ENCODE measurements around the gene LMCD1.

LMCD1 gene

GRCh38 chr3:8464668-8465067 is 37.0 kb upstream of the LMCD1 start:
- no peaks in the 10 kb centered on the region for H3K27me3 ChIP-seq (ENCODE audit: control insufficient read depth in 1 of 2, insufficient read depth in 2 of 2, low read length in 2 of 2)
- H3K9ac ChIP-seq (ENCODE audit: low read length), result no peak overlapping the region
- no peak overlapping the region for H3K27ac ChIP-seq (ENCODE audit: low read depth, low read length)
- no peaks in the 10 kb centered on the region for H3K4me1 ChIP-seq (ENCODE audit: insufficient read depth, low read length)
- H3K4me3 ChIP-seq (ENCODE audit: low read depth in 1 of 2, low read length in 2 of 2), result no peak overlapping the region
- no peaks in the 10 kb centered on the region for H3K9me3 ChIP-seq (ENCODE audit: low read length)
- no peaks in the 10 kb centered on the region for H3K36me3 ChIP-seq (ENCODE audit: insufficient read depth, low read length)

DNA sequence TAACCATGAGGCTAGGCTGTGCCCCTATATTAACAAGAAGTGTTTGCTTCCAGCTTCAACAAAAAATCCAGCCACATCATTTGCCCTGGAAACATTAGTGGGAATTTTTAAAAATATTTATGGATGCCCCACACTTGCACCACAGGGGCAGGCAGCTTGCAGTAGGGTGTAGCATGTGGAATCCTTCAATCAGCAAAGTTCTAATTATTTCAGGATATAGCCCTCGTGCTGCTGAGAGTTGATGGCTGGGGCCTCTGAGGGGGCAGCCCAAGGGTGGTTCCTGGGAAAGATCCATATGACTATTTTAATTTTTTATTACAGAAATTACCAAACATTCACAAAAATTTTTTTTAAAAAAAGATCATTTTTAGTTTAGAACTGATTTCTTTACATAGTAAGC is 35.1 kb upstream of the LMCD1 start:
- H3K27me3 ChIP-seq (ENCODE audit: control insufficient read depth in 1 of 2, insufficient read depth in 2 of 2, low read length in 2 of 2), result no peaks in the 10 kb centered on the region

DNA sequence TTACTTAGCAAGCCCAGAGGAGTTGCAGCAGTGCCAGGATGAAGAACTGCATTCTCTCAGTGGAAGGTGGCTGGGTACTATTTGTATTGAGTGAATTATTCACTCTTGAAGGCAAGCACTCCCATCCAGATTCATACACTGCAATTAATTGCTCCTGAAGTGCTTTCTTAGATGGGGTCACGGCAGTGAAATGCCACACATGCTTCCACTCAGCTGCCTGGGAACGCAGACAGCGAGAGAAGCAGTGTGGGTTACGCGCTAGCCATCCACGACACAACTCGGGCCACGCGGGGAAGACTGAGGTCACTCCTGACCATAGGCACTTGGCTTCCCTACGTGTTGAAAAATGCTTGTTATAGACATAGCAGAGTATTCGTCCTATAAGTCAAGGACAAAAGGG is 30.8 kb upstream of the LMCD1 start:
- no peaks in the 10 kb centered on the region for H3K4me1 ChIP-seq (ENCODE audit: insufficient read depth, low read length)
- no peaks in the 10 kb centered on the region for H3K27me3 ChIP-seq (ENCODE audit: control insufficient read depth in 1 of 2, insufficient read depth in 2 of 2, low read length in 2 of 2)
- H3K9me3 ChIP-seq (ENCODE audit: low read length), result no peaks in the 10 kb centered on the region
- no peak overlapping the region for H3K4me3 ChIP-seq (ENCODE audit: low read depth in 1 of 2, low read length in 2 of 2)
- H3K36me3 ChIP-seq (ENCODE audit: insufficient read depth, low read length), result no peaks in the 10 kb centered on the region
- H3K27ac ChIP-seq (ENCODE audit: low read depth, low read length), result no peak overlapping the region
- no peak overlapping the region for H3K9ac ChIP-seq (ENCODE audit: low read length)

More for the DNA sequence above, 35.1 kb upstream of the LMCD1 start:
- Histone ChIP-seq H3K4me3 (ENCODE audit: low read depth in 1 of 2, low read length in 2 of 2) (no peak overlapping the region), H3K9ac (ENCODE audit: low read length) (no peak overlapping the region), H3K9me3 (ENCODE audit: low read length) (no peaks in the 10 kb centered on the region), H3K4me1 (ENCODE audit: insufficient read depth, low read length) (no peaks in the 10 kb centered on the region), H3K27ac (ENCODE audit: low read depth, low read length) (no peak overlapping the region), H3K36me3 (ENCODE audit: insufficient read depth, low read length) (no peaks in the 10 kb centered on the region)

DNA sequence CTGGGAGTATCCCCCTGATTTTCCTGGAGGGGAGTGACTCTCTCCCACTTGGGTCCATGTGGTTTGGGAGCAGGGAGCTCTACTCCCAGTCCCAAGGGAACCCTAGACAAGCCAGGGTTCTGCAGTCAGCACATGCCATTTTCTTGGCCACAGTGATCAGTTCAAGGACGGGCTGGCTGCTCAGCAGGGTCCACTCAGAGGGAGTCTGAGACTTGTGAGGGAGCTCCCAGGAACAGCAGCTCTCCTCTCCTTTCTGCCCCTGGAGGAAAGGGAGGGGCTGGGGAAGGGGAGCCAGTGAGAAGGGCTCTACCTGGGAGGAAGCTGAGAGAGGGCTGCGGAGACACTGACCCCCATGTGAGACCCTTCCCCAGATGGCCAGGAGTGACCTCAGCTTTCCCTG is 29.1 kb upstream of the LMCD1 start:
- H3K9me3 ChIP-seq (ENCODE audit: low read length), result no peaks in the 10 kb centered on the region
- H3K4me3 ChIP-seq (ENCODE audit: low read depth in 1 of 2, low read length in 2 of 2), result no peak overlapping the region
- H3K9ac ChIP-seq (ENCODE audit: low read length), result no peak overlapping the region
- H3K4me1 ChIP-seq (ENCODE audit: insufficient read depth, low read length), result no peaks in the 10 kb centered on the region
- H3K27me3 ChIP-seq (ENCODE audit: control insufficient read depth in 1 of 2, insufficient read depth in 2 of 2, low read length in 2 of 2), result no peaks in the 10 kb centered on the region
- H3K27ac ChIP-seq (ENCODE audit: low read depth, low read length), result no peak overlapping the region
- no peaks in the 10 kb centered on the region for H3K36me3 ChIP-seq (ENCODE audit: insufficient read depth, low read length)

- Histone ChIP-seq H3K4me3 (ENCODE audit: low read depth in 1 of 2, low read length in 2 of 2) (no peak overlapping the region), H3K9ac (ENCODE audit: low read length) (no peak overlapping the region), H3K27ac (ENCODE audit: low read depth, low read length) (no peak overlapping the region), H3K36me3 (ENCODE audit: insufficient read depth, low read length) (no peaks in the 10 kb centered on the region), H3K4me1 (ENCODE audit: insufficient read depth, low read length) (no peaks in the 10 kb centered on the region), H3K9me3 (ENCODE audit: low read length) (no peaks in the 10 kb centered on the region), H3K27me3 (ENCODE audit: control insufficient read depth in 1 of 2, insufficient read depth in 2 of 2, low read length in 2 of 2) (no peaks in the 10 kb centered on the region)
These were observed 28.6 kb upstream of the LMCD1 start for GRCh38 chr3:8473029-8473428.

DNA sequence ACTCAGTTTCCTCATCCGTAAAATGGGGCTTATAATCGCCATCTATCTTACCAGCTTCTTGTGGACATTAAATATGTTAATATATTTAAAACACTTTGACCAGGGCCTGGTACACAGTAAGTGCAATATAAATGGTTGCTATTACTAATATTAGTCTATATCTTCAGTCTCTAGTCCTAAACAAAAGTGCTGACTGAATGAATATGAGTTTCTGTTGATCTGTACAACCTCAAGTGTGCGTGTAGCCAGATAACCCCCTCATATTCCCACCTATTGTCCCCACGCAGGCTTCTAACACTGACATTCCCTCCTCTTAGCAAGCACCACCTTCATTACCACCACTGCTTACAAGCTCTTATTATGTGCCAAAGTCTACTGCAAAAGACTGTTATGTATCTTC is 27.6 kb upstream of the LMCD1 start:
- H3K4me1 ChIP-seq (ENCODE audit: insufficient read depth, low read length), result no peaks in the 10 kb centered on the region
- H3K36me3 ChIP-seq (ENCODE audit: insufficient read depth, low read length), result no peaks in the 10 kb centered on the region
- H3K27me3 ChIP-seq (ENCODE audit: control insufficient read depth in 1 of 2, insufficient read depth in 2 of 2, low read length in 2 of 2), result no peaks in the 10 kb centered on the region
- no peak overlapping the region for H3K4me3 ChIP-seq (ENCODE audit: low read depth in 1 of 2, low read length in 2 of 2)
- H3K9me3 ChIP-seq (ENCODE audit: low read length), result no peaks in the 10 kb centered on the region
- no peak overlapping the region for H3K9ac ChIP-seq (ENCODE audit: low read length)
- no peak overlapping the region for H3K27ac ChIP-seq (ENCODE audit: low read depth, low read length)

DNA sequence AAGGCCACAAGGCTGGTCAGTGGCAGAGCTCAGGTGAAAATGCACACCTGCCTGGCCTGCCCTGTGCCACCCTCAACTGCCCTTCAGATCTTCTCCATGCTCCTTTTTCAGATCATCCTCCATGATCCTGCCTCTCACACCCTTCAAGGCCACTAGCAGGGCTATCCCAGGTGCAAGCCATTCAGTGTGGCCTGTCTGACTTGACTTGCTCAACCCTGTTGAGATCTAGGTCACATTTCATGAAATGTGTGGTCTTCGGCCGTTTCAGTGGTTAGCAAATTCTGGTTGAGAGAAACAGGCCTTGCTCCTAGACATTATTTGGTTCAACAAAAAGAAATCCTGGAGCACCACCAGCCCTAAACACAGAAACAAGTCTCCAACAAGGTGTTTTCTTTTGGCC is 26.6 kb upstream of the LMCD1 start:
- H3K4me1 ChIP-seq (ENCODE audit: insufficient read depth, low read length), result no peaks in the 10 kb centered on the region
- no peak overlapping the region for H3K27ac ChIP-seq (ENCODE audit: low read depth, low read length)
- no peaks in the 10 kb centered on the region for H3K27me3 ChIP-seq (ENCODE audit: control insufficient read depth in 1 of 2, insufficient read depth in 2 of 2, low read length in 2 of 2)
- no peak overlapping the region for H3K9ac ChIP-seq (ENCODE audit: low read length)
- H3K4me3 ChIP-seq (ENCODE audit: low read depth in 1 of 2, low read length in 2 of 2), result no peak overlapping the region
- H3K9me3 ChIP-seq (ENCODE audit: low read length), result no peaks in the 10 kb centered on the region
- no peaks in the 10 kb centered on the region for H3K36me3 ChIP-seq (ENCODE audit: insufficient read depth, low read length)

DNA sequence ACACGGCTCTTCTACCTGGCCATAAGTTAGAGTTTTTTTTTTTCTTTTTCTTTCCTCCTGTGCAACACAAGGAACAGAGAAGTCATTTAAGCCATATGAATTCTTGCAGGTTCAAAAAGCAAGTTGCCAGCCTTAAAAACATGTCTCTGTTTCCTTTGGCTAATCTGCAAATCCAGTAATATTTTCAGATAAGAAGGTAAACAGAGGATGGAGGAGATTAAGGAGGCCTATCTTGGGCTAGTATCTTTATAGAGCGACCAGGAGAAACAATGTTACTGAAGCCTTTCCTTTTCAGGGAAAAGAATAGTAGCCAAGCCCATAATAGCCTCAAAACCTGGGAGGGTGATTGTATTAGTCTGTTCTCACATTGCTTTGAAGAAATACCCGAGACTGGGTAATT is 20.9 kb upstream of the LMCD1 start:
- no peak overlapping the region for H3K27ac ChIP-seq (ENCODE audit: low read depth, low read length)

DNA sequence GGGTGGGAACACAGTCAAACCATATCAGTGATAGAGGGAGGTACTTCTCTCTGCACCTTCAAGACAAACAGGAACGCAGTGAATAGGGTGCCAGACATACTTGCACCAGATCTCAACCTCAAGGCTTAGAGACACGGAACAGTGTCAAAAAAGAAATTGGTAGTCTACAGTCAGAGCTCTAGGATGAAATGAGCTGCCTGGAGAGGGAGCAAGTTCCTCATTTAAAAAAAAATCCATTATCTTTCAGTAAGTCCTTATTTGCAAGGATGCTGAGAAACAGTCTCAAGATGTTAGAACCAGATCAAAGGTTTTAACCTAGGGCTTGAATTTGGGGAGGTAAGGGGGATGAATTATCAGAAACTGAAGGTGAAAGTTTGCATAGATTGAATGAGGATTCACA is 20.2 kb upstream of the LMCD1 start:
- no peaks in the 10 kb centered on the region for H3K9me3 ChIP-seq (ENCODE audit: low read length)
- H3K9ac ChIP-seq (ENCODE audit: low read length), result no peak overlapping the region
- no peak overlapping the region for H3K4me3 ChIP-seq (ENCODE audit: low read depth in 1 of 2, low read length in 2 of 2)
- H3K36me3 ChIP-seq (ENCODE audit: insufficient read depth, low read length), result no peaks in the 10 kb centered on the region
- no peaks in the 10 kb centered on the region for H3K27me3 ChIP-seq (ENCODE audit: control insufficient read depth in 1 of 2, insufficient read depth in 2 of 2, low read length in 2 of 2)
- peaks cover 12% of the 10 kb centered on the region for H3K4me1 ChIP-seq (ENCODE audit: insufficient read depth, low read length)
- no peak overlapping the region for H3K27ac ChIP-seq (ENCODE audit: low read depth, low read length)

More for the DNA sequence above, 20.9 kb upstream of the LMCD1 start:
- H3K4me1 ChIP-seq (ENCODE audit: insufficient read depth, low read length), result peaks cover 12% of the 10 kb centered on the region
- no peak overlapping the region for H3K4me3 ChIP-seq (ENCODE audit: low read depth in 1 of 2, low read length in 2 of 2)
- H3K9ac ChIP-seq (ENCODE audit: low read length), result no peak overlapping the region
- H3K36me3 ChIP-seq (ENCODE audit: insufficient read depth, low read length), result no peaks in the 10 kb centered on the region
- H3K9me3 ChIP-seq (ENCODE audit: low read length), result no peaks in the 10 kb centered on the region
- H3K27me3 ChIP-seq (ENCODE audit: control insufficient read depth in 1 of 2, insufficient read depth in 2 of 2, low read length in 2 of 2), result no peaks in the 10 kb centered on the region

DNA sequence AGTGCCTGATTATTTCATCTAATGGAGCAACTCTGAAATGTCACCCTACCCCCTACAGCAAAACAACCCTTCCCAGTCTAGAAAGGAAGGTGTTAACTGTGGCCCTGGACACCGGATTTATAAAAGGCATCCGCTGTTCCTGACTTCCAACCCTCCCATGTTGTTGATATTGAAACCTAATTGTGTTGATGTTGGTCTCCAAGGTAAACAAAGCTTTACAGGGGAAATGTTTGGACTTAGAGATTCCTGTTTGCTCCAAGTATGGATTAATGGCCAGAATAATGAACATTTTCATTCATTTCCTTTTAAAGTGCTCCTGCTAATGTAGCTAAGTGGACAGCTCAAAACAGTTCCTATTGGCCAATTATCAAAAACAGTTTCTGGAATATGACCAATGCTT is 19.4 kb upstream of the LMCD1 start:
- Histone ChIP-seq H3K4me1 (ENCODE audit: insufficient read depth, low read length) (peaks cover 12% of the 10 kb centered on the region), H3K9me3 (ENCODE audit: low read length) (no peaks in the 10 kb centered on the region), H3K4me3 (ENCODE audit: low read depth in 1 of 2, low read length in 2 of 2) (no peak overlapping the region), H3K27me3 (ENCODE audit: control insufficient read depth in 1 of 2, insufficient read depth in 2 of 2, low read length in 2 of 2) (no peaks in the 10 kb centered on the region), H3K27ac (ENCODE audit: low read depth, low read length) (no peak overlapping the region), H3K36me3 (ENCODE audit: insufficient read depth, low read length) (no peaks in the 10 kb centered on the region), H3K9ac (ENCODE audit: low read length) (no peak overlapping the region)

DNA sequence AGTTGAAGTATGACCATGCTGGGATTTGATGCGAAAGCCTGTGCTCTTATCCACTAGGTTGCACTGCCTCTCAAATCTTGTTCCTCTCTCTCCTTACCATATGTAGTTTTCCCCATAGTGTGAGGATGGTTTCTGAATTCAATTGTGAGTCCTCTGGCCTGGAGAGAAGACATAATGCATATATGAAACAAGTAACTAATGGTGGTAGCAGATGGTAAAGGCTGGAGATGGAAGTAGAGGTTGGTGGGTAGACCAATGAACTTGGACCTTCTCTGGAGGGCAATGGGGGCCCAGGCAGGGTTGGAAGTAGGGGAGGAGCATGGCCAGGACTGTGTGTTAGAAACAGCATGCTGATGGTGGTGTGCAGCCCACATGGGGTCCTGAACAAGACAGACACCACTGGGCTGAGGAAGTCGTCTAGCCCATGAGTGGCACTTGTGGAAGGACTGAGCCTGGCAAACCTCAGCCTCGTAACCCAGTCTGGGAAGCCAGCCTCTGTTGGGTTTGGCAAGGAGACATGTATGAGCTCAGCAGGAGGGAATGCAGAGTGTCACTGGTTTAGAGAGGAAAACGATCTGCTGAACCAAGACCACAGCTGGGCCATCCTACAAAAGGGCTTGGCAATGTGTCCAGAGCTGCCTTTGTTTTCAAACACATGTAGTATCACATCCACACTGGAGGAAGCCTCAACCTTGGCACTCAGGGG is 18.5 kb upstream of the LMCD1 start:
- peaks cover 12% of the 10 kb centered on the region for H3K4me1 ChIP-seq (ENCODE audit: insufficient read depth, low read length)
- H3K9me3 ChIP-seq (ENCODE audit: low read length), result no peaks in the 10 kb centered on the region
- H3K27ac ChIP-seq (ENCODE audit: low read depth, low read length), result no peak overlapping the region
- H3K27me3 ChIP-seq (ENCODE audit: control insufficient read depth in 1 of 2, insufficient read depth in 2 of 2, low read length in 2 of 2), result no peaks in the 10 kb centered on the region
- H3K9ac ChIP-seq (ENCODE audit: low read length), result no peak overlapping the region
- no peaks in the 10 kb centered on the region for H3K36me3 ChIP-seq (ENCODE audit: insufficient read depth, low read length)
- H3K4me3 ChIP-seq (ENCODE audit: low read depth in 1 of 2, low read length in 2 of 2), result no peak overlapping the region

- no peaks in the 10 kb centered on the region for H3K9me3 ChIP-seq (ENCODE audit: low read length)
- peaks cover 12% of the 10 kb centered on the region for H3K4me1 ChIP-seq (ENCODE audit: insufficient read depth, low read length)
- H3K36me3 ChIP-seq (ENCODE audit: insufficient read depth, low read length), result no peaks in the 10 kb centered on the region
- no peaks in the 10 kb centered on the region for H3K27me3 ChIP-seq (ENCODE audit: control insufficient read depth in 1 of 2, insufficient read depth in 2 of 2, low read length in 2 of 2)
- H3K27ac ChIP-seq (ENCODE audit: low read depth, low read length), result no peak overlapping the region
- no peak overlapping the region for H3K9ac ChIP-seq (ENCODE audit: low read length)
- H3K4me3 ChIP-seq (ENCODE audit: low read depth in 1 of 2, low read length in 2 of 2), result no peak overlapping the region
These were observed 17.0 kb upstream of the LMCD1 start for GRCh38 chr3:8484409-8485140.

Measured in muscle layer of colon (tissue), 2 donors.